Liver (tissue), 9 donors: Measurements from ENCODE around the gene PDE4C. TPM values are rescaled to one million over a fixed set of nuclear protein-coding genes. Genes with fewer than 3 reads are reported as not detected.

ENCODE experiments used
- DNase-seq: peaks from one replicate; pipeline ENCODE4 v3.0.0-alpha.2; 2017; ENCODE audit warnings: low spot score
- H3K27ac ChIP-seq, 2 donors: one replicate each; pipeline ENCODE4 v1.7.0; 2013; ENCODE audit warnings: inconsistent platforms in 2 of 2, low read length in 2 of 2, control low read depth in 1 of 2, low read depth in 1 of 2, mild to moderate bottlenecking in 1 of 2
- H3K27me3 ChIP-seq, 4 donors: one replicate each; pipeline versions ENCODE4 v1.6.1 to v1.7.0; 2013; ENCODE audit warnings: low read length in 3 of 4, inconsistent platforms in 1 of 4, mild to moderate bottlenecking in 1 of 4, moderate library complexity in 1 of 4; ENCODE audit not compliant: control insufficient read depth in 4 of 4, insufficient read depth in 4 of 4
- H3K36me3 ChIP-seq, 4 donors: one replicate each; pipeline versions ENCODE4 v1.6.1 to v1.7.0; 2013; ENCODE audit warnings: low read length in 3 of 4, mild to moderate bottlenecking in 3 of 4, low read depth in 1 of 4, moderate library complexity in 1 of 4; ENCODE audit not compliant: control insufficient read depth in 4 of 4, insufficient read depth in 3 of 4
- H3K4me1 ChIP-seq, 4 donors: one replicate each; pipeline versions ENCODE4 v1.6.1 to v1.7.0; 2013; ENCODE audit warnings: low read length in 3 of 4, mild to moderate bottlenecking in 3 of 4, moderate library complexity in 1 of 4; ENCODE audit not compliant: control insufficient read depth in 4 of 4, insufficient read depth in 4 of 4
- H3K4me3 ChIP-seq, 3 donors: one replicate each; pipeline versions ENCODE4 v1.6.1 to v1.7.0; 2013; ENCODE audit warnings: low read length in 3 of 3, control low read depth in 1 of 3, low read depth in 1 of 3, mild to moderate bottlenecking in 1 of 3
- H3K9ac ChIP-seq, 2 donors: one replicate each; pipeline ENCODE4 v1.7.0; 2013; ENCODE audit warnings: low read length in 2 of 2, mild to moderate bottlenecking in 2 of 2, moderate library complexity in 2 of 2, control low read depth in 1 of 2, low read depth in 1 of 2
- H3K9me3 ChIP-seq, 4 donors: one replicate each; pipeline versions ENCODE4 v1.6.1 to v1.7.0; 2013; ENCODE audit warnings: low read length in 3 of 4; ENCODE audit not compliant: control insufficient read depth in 4 of 4
- EGR1 ChIP-seq, 2 donors: IDR thresholded peaks; 2 replicates each; pipeline ENCODE4 v1.6.1; 2016 to 2018; ENCODE audit warnings: antibody characterized with exemption in 2 of 2, low read depth in 2 of 2
- FOXA1 ChIP-seq: IDR thresholded peaks from 2 replicates; pipeline ENCODE4 v1.6.1; 2016; ENCODE audit warnings: antibody characterized with exemption
- FOXA2 ChIP-seq: IDR thresholded peaks from 2 replicates; pipeline ENCODE4 v1.6.1; 2016; ENCODE audit warnings: antibody characterized with exemption
- GABPA ChIP-seq, 2 donors: IDR thresholded peaks in 1 of 2; conservative IDR thresholded peaks in 1 of 2; 2 replicates each; pipeline ENCODE4 v1.6.1; 2016; ENCODE audit warnings: antibody characterized with exemption in 2 of 2, mild to moderate bottlenecking in 1 of 2, moderate library complexity in 1 of 2
- HNF4A ChIP-seq, 2 donors: conservative IDR thresholded peaks; 2 replicates each; pipeline ENCODE4 v1.6.1; 2016; ENCODE audit warnings: antibody characterized with exemption in 2 of 2, mild to moderate bottlenecking in 2 of 2
- HNF4G ChIP-seq: IDR thresholded peaks from 2 replicates; pipeline ENCODE4 v1.6.1; 2016; ENCODE audit warnings: antibody characterized with exemption
- JUND ChIP-seq, 2 donors: IDR thresholded peaks; 2 replicates each; pipeline ENCODE4 v1.6.1; 2016; ENCODE audit warnings: antibody characterized with exemption in 2 of 2
- NR2F2 ChIP-seq: IDR thresholded peaks from 2 replicates; pipeline ENCODE4 v1.6.1; 2016; ENCODE audit warnings: antibody characterized with exemption
- RAD21 ChIP-seq, 2 donors: IDR thresholded peaks; 2 replicates each; pipeline ENCODE4 v1.6.1; 2016; ENCODE audit warnings: antibody characterized with exemption in 2 of 2, mild to moderate bottlenecking in 2 of 2
- RXRA ChIP-seq, 2 donors: IDR thresholded peaks; 2 replicates each; pipeline ENCODE4 v1.6.1; 2017 to 2018; ENCODE audit warnings: antibody characterized with exemption in 2 of 2, mild to moderate bottlenecking in 1 of 2
- SP1 ChIP-seq: IDR thresholded peaks from 2 replicates; pipeline ENCODE4 v1.6.1; 2018; ENCODE audit warnings: antibody characterized with exemption, mild to moderate bottlenecking
- TAF1 ChIP-seq: conservative IDR thresholded peaks from 2 replicates; pipeline ENCODE4 v1.6.1; 2016; ENCODE audit warnings: antibody characterized with exemption, mild to moderate bottlenecking
- WGBS: extraction: QIAGEN DNeasy Blood & Tissue Kit; methylation state at CpG from one replicate; pipeline ENCODE4 v1.1.7; 2013; 5-methylcytosine and 5-hydroxymethylcytosine counted together
- polyA plus RNA-seq, 2 donors: library from polyadenylated mRNA; stranded (reverse) in 1 of 2; unstranded in 1 of 2; fragments of 200-250 nt in 1 of 2; fragments of >200 nt in 1 of 2; fragmentation: Nextera tagmentation in 1 of 2; extraction: Ambion mirVana in 1 of 2; gene quantifications; one replicate each; pipeline versions ENCODE4 v1.2.1 to v1.2.3, GENCODE V29; 2013 to 2015
- total RNA-seq, 2 donors: library from RNA; depleted of rRNA; stranded (reverse); fragments of >200 nt; gene quantifications; one replicate each; pipeline ENCODE4 v1.2.3, GENCODE V29; 2014
- TF ChIP-seq, protein P1 (sequence below): IDR thresholded peaks from 2 replicates; pipeline ENCODE4 v1.6.1; 2016; ENCODE audit warnings: antibody characterized with exemption
- TF ChIP-seq, protein P2 (sequence below): IDR thresholded peaks from 2 replicates; pipeline ENCODE4 v1.6.1; 2016; ENCODE audit warnings: antibody characterized with exemption, mild to moderate bottlenecking
- TF ChIP-seq, protein P3 (sequence below): IDR thresholded peaks from 2 replicates; pipeline ENCODE4 v1.6.1; 2016; ENCODE audit warnings: antibody characterized with exemption
- TF ChIP-seq, protein P4 (sequence below): fragments of 150-350 bp; IDR thresholded peaks from 2 replicates; pipeline ENCODE4 v1.5.1; 2017; ENCODE audit warnings: improper control_type of control experiment, low read depth, low read length; ENCODE audit not compliant: missing input control
- TF ChIP-seq, protein P5 (sequence below): IDR thresholded peaks from 2 replicates; pipeline ENCODE4 v1.6.1; 2016; ENCODE audit warnings: antibody characterized with exemption
- donor health status: healthy.
- donor health status: healthy.
- donor health status: healthy.
- donor health status: healthy.
- donor health status: healthy.

The PDE4C gene
- total and polyA plus RNA-seq, 4 donors, result 0.23 to 0.75 (median 0.51) TPM; not detected in 1

DNA sequence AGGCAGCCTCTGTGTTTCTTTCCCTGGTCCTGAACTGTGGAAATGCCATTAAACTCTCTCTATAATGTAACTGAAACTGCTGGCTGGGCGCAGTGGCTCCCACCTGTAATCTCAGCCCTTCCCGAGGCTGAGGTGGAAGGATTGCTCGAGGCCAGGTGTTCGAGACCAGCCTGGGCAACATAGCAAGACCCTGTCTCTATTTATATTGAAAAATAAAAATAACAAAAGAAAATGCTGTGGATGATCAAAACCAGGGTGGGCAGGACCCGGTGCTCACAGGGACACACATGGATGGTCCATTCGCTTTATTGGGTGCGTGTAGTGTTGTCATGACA is 29.8 kb downstream of the PDE4C start:
- DNase-seq, result no peak
- H3K4me3 ChIP-seq, result no peak overlapping the region
- H3K9me3 ChIP-seq, result no peaks in the 10 kb centered on the region
- H3K27ac ChIP-seq, result no peak overlapping the region
- TF ChIP-seq, protein P1, sequence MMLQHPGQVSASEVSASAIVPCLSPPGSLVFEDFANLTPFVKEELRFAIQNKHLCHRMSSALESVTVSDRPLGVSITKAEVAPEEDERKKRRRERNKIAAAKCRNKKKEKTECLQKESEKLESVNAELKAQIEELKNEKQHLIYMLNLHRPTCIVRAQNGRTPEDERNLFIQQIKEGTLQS, result no peak
- TF ChIP-seq EGR1 (IDR thresholded peaks at IDR 0.05; ENCODE audit: low read depth in 2 of 2) (no peak), GABPA (IDR thresholded peaks at IDR 0.05 in 1 of 2, conservative IDR thresholded peaks at IDR 0.05 in 1 of 2) (no peak), JUND (IDR thresholded peaks at IDR 0.05) (no peak), SP1 (no peak), HNF4A (conservative IDR thresholded peaks at IDR 0.05) (no peak), FOXA2 (no peak), FOXA1 (no peak), NR2F2 (no peak), RXRA (IDR thresholded peaks at IDR 0.05) (no peak)
- TF ChIP-seq, protein P2, sequence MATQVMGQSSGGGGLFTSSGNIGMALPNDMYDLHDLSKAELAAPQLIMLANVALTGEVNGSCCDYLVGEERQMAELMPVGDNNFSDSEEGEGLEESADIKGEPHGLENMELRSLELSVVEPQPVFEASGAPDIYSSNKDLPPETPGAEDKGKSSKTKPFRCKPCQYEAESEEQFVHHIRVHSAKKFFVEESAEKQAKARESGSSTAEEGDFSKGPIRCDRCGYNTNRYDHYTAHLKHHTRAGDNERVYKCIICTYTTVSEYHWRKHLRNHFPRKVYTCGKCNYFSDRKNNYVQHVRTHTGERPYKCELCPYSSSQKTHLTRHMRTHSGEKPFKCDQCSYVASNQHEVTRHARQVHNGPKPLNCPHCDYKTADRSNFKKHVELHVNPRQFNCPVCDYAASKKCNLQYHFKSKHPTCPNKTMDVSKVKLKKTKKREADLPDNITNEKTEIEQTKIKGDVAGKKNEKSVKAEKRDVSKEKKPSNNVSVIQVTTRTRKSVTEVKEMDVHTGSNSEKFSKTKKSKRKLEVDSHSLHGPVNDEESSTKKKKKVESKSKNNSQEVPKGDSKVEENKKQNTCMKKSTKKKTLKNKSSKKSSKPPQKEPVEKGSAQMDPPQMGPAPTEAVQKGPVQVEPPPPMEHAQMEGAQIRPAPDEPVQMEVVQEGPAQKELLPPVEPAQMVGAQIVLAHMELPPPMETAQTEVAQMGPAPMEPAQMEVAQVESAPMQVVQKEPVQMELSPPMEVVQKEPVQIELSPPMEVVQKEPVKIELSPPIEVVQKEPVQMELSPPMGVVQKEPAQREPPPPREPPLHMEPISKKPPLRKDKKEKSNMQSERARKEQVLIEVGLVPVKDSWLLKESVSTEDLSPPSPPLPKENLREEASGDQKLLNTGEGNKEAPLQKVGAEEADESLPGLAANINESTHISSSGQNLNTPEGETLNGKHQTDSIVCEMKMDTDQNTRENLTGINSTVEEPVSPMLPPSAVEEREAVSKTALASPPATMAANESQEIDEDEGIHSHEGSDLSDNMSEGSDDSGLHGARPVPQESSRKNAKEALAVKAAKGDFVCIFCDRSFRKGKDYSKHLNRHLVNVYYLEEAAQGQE, result no peak
- TF ChIP-seq, protein P3, sequence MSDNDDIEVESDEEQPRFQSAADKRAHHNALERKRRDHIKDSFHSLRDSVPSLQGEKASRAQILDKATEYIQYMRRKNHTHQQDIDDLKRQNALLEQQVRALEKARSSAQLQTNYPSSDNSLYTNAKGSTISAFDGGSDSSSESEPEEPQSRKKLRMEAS, result no peak
- TF ChIP-seq, protein P4, sequence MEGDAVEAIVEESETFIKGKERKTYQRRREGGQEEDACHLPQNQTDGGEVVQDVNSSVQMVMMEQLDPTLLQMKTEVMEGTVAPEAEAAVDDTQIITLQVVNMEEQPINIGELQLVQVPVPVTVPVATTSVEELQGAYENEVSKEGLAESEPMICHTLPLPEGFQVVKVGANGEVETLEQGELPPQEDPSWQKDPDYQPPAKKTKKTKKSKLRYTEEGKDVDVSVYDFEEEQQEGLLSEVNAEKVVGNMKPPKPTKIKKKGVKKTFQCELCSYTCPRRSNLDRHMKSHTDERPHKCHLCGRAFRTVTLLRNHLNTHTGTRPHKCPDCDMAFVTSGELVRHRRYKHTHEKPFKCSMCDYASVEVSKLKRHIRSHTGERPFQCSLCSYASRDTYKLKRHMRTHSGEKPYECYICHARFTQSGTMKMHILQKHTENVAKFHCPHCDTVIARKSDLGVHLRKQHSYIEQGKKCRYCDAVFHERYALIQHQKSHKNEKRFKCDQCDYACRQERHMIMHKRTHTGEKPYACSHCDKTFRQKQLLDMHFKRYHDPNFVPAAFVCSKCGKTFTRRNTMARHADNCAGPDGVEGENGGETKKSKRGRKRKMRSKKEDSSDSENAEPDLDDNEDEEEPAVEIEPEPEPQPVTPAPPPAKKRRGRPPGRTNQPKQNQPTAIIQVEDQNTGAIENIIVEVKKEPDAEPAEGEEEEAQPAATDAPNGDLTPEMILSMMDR, result no peak
- TF ChIP-seq, protein P5, sequence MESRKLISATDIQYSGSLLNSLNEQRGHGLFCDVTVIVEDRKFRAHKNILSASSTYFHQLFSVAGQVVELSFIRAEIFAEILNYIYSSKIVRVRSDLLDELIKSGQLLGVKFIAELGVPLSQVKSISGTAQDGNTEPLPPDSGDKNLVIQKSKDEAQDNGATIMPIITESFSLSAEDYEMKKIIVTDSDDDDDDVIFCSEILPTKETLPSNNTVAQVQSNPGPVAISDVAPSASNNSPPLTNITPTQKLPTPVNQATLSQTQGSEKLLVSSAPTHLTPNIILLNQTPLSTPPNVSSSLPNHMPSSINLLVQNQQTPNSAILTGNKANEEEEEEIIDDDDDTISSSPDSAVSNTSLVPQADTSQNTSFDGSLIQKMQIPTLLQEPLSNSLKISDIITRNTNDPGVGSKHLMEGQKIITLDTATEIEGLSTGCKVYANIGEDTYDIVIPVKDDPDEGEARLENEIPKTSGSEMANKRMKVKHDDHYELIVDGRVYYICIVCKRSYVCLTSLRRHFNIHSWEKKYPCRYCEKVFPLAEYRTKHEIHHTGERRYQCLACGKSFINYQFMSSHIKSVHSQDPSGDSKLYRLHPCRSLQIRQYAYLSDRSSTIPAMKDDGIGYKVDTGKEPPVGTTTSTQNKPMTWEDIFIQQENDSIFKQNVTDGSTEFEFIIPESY, result no peak
- H3K9ac ChIP-seq, result no peak overlapping the region
- peaks cover 0 to 12% (median 4%) of the 10 kb centered on the region in 4 donors for H3K36me3 ChIP-seq
- no peaks in the 10 kb centered on the region for H3K27me3 ChIP-seq
- 89% methylated on average over 7 of the region's 7 CpGs for WGBS
- H3K4me1 ChIP-seq, result peaks cover 7 to 19% (median 13%) of the 10 kb centered on the region in 4 donors

DNA sequence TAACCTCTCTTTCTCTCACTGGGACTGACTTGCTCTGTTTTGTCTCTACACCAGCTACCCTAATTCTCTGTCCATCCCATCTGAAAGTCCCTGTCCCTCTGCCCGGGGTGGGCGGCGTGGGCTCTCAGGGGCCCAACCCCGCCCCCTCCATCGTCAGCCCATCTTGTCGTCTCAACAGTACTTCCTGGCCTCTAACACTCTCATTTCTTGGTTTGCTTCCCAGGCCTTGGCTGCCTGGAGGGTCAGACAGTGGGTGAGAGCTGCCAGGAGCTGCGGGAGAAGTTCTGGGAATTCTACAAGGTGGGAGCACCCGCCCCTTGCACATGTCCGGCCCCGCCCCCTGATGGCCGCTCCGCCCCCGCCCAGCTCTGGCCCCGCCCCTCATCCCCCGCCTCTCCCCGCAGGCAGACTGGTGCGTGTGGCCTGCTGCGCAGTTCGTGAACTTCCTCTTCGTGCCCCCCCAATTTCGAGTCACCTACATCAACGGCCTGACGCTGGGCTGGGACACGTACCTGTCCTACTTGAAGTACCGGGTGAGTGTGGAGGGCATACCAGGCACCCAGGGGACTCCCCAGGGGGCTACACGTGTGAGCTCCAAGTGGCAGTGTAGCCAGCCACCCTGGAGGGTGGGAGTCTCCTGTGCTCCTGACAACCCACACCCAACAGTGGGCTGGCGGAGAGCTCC is 31.5 kb downstream of the PDE4C start:
- H3K9ac ChIP-seq, result no peak overlapping the region
- H3K9me3 ChIP-seq, result no peaks in the 10 kb centered on the region
- WGBS, result 63% methylated on average over 27 of the region's 27 CpGs
- no peaks in the 10 kb centered on the region for H3K27me3 ChIP-seq
- DNase-seq, result peak; percentile 65
- no peak overlapping the region for H3K4me3 ChIP-seq
- no peak overlapping the region for H3K27ac ChIP-seq
- H3K4me1 ChIP-seq, result peaks cover 7 to 19% (median 14%) of the 10 kb centered on the region in 4 donors
- H3K36me3 ChIP-seq, result peaks cover 0 to 12% (median 2%) of the 10 kb centered on the region in 4 donors
- TF ChIP-seq, protein P3, result no peak
- TF ChIP-seq SP1 (no peak), EGR1 (IDR thresholded peaks at IDR 0.05; ENCODE audit: low read depth in 2 of 2) (no peak), FOXA1 (no peak), TAF1 (no peak), GABPA (IDR thresholded peaks at IDR 0.05 in 1 of 2, conservative IDR thresholded peaks at IDR 0.05 in 1 of 2) (no peak), HNF4G (no peak), RXRA (IDR thresholded peaks at IDR 0.05) (no peak), RAD21 (IDR thresholded peaks at IDR 0.05) (no peak), JUND (IDR thresholded peaks at IDR 0.05) (no peak), NR2F2 (no peak), HNF4A (conservative IDR thresholded peaks at IDR 0.05) (no peak)
- TF ChIP-seq, protein P5, result no peak
- TF ChIP-seq, protein P4, result no peak
- TF ChIP-seq, protein P1, result no peak
